ENCODE results near the gene ERVW-1. TPM values are rescaled to one million over a fixed set of nuclear protein-coding genes. Genes with fewer than 3 reads are reported as not detected.

The ERVW-1 gene
- total RNA-seq, 1 donor from 2014 or later: not detected

DNA sequence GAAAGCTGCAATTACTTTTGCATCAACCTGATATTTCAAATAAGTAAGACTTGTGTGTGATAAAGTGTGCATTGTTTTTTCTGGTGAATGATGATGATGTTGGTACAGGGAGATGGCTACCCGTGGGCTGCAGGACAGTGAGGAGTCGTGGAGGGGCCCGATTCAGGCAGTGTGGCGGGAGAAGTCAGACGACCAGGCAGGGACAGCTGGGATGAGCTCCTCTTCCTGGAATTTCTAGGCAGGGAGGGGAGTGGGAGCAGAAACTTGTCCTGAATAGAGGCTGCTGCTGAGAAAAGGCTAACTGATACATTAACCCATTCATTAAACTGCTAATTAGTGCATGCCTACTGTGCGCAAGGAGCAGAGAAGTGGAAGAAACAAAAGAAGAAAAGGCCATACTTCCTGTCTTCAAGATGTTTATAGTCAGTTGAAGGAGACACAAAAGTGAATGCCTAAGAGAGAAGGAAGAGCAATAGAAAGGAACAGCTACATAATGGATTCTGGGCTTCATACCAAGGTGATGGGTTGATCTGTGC lies 39.7 kb downstream of the ERVW-1 start:
- Mint-ChIP-seq H3K4me3 (ENCODE audit: unreplicated experiment) (no peak overlapping the region), H3K36me3 (ENCODE audit: unreplicated experiment) (no peaks in the 10 kb centered on the region), H3K4me1 (ENCODE audit: unreplicated experiment) (no peaks in the 10 kb centered on the region), H3K27me3 (ENCODE audit: unreplicated experiment) (peaks cover 44% of the 10 kb centered on the region), H3K27ac (ENCODE audit: unreplicated experiment) (no peak overlapping the region), H3K9me3 (ENCODE audit: unreplicated experiment) (no peaks in the 10 kb centered on the region)
- TF ChIP-seq, protein P1, sequence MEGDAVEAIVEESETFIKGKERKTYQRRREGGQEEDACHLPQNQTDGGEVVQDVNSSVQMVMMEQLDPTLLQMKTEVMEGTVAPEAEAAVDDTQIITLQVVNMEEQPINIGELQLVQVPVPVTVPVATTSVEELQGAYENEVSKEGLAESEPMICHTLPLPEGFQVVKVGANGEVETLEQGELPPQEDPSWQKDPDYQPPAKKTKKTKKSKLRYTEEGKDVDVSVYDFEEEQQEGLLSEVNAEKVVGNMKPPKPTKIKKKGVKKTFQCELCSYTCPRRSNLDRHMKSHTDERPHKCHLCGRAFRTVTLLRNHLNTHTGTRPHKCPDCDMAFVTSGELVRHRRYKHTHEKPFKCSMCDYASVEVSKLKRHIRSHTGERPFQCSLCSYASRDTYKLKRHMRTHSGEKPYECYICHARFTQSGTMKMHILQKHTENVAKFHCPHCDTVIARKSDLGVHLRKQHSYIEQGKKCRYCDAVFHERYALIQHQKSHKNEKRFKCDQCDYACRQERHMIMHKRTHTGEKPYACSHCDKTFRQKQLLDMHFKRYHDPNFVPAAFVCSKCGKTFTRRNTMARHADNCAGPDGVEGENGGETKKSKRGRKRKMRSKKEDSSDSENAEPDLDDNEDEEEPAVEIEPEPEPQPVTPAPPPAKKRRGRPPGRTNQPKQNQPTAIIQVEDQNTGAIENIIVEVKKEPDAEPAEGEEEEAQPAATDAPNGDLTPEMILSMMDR (IDR thresholded peaks at IDR 0.05): no peak
- DNase-seq (ENCODE audit: extremely low spot score, unreplicated experiment): no peak

DNA sequence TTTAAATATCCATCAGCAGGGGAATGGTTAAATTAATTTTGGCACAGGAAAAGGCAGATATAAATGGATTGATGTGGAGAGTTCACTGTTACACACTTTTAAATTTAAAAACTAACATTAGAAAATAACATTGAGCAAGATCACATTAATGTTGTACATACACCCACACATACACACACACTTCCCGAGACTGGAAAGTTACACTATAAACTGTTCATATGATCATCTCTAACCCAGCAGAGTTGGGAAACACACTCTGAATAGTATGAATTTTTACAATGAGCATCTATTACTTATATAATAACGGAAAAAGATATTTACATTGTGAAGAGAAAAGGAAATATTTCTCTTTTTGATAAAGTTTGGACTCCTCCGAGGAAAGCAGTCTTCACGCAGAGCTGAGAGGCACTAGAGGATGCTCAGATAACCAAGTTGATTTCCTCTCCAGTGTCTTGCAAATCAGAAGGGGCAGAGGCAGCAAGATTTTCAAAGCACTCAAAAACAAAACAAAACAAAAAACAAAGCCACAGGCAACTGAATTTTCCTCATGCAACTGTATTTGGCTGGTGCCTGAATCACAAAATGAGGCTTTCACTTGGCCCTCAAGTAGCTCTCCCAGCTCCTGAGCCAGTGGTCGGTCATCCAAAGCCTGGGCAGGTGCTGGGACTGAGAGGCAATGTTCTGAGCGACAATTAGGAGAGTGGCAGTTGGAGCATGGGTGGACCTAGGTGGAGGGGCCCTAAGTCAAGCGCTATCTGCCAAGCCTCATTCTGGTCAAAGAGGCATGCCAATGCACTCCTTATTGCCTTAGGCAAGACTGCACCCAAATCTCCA lies 40.9 kb downstream of the ERVW-1 start:
- Mint-ChIP-seq H3K4me3 (ENCODE audit: unreplicated experiment) (no peak overlapping the region), H3K9me3 (ENCODE audit: unreplicated experiment) (no peaks in the 10 kb centered on the region), H3K36me3 (ENCODE audit: unreplicated experiment) (no peaks in the 10 kb centered on the region), H3K27me3 (ENCODE audit: unreplicated experiment) (peaks cover 37% of the 10 kb centered on the region), H3K4me1 (ENCODE audit: unreplicated experiment) (no peaks in the 10 kb centered on the region), H3K27ac (ENCODE audit: unreplicated experiment) (no peak overlapping the region)
- TF ChIP-seq, protein P1 (IDR thresholded peaks at IDR 0.05): no peak
- no peak for DNase-seq (ENCODE audit: extremely low spot score, unreplicated experiment)

DNA sequence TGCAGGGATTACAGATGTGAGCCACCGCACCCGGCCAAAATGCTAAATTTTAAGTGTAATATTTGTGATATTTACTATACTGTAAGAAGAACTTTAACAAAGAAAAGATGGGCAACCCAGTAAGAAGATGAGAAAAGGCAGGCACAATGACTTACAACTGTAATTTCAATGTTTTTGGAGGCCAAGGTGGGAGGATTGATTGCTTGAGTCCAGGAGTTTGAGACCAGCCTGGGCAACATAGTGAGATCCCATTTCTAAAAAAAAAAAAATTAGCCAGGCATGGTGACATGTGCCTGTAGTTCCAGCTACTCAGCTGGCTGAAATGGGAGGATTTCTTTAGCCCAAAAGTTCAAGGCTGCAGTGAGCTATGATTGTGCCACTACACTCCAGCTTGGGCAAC lies 42.2 kb downstream of the ERVW-1 start:
- H3K36me3 Mint-ChIP-seq (ENCODE audit: unreplicated experiment): no peaks in the 10 kb centered on the region
- H3K4me3 Mint-ChIP-seq (ENCODE audit: unreplicated experiment): no peak overlapping the region
- H3K9me3 Mint-ChIP-seq (ENCODE audit: unreplicated experiment): no peaks in the 10 kb centered on the region
- TF ChIP-seq, protein P1 (IDR thresholded peaks at IDR 0.05): no peak
- no peak for DNase-seq (ENCODE audit: extremely low spot score, unreplicated experiment)
- peaks cover 36% of the 10 kb centered on the region for H3K27me3 Mint-ChIP-seq (ENCODE audit: unreplicated experiment)
- no peaks in the 10 kb centered on the region for H3K4me1 Mint-ChIP-seq (ENCODE audit: unreplicated experiment)
- H3K27ac Mint-ChIP-seq (ENCODE audit: unreplicated experiment): no peak overlapping the region

DNA sequence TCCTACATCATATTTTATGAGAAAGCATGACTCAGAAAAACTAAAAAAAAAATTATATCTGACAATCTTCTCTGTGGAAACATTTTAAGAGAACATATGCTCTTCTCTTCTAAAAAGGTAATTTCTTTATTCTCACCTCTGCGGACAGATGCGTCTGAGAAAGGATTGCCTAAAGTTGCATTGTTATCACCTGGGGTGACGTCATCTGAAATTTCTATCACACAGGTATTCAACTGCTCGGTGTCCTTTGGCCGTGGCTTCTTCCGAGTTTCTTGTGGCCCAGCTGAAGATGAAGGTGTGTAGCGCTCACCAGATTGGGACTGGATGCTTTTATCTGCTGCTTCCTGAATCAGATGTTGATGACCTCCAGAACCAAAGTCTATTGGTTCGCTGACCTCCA lies 44.7 kb downstream of the ERVW-1 start:
- Mint-ChIP-seq H3K9me3 (ENCODE audit: unreplicated experiment) (no peaks in the 10 kb centered on the region), H3K4me3 (ENCODE audit: unreplicated experiment) (no peak overlapping the region), H3K4me1 (ENCODE audit: unreplicated experiment) (no peaks in the 10 kb centered on the region), H3K27ac (ENCODE audit: unreplicated experiment) (no peak overlapping the region), H3K36me3 (ENCODE audit: unreplicated experiment) (no peaks in the 10 kb centered on the region), H3K27me3 (ENCODE audit: unreplicated experiment) (peaks cover 28% of the 10 kb centered on the region)
- no peak for DNase-seq (ENCODE audit: extremely low spot score, unreplicated experiment)
- TF ChIP-seq, protein P1 (IDR thresholded peaks at IDR 0.05): no peak

DNA sequence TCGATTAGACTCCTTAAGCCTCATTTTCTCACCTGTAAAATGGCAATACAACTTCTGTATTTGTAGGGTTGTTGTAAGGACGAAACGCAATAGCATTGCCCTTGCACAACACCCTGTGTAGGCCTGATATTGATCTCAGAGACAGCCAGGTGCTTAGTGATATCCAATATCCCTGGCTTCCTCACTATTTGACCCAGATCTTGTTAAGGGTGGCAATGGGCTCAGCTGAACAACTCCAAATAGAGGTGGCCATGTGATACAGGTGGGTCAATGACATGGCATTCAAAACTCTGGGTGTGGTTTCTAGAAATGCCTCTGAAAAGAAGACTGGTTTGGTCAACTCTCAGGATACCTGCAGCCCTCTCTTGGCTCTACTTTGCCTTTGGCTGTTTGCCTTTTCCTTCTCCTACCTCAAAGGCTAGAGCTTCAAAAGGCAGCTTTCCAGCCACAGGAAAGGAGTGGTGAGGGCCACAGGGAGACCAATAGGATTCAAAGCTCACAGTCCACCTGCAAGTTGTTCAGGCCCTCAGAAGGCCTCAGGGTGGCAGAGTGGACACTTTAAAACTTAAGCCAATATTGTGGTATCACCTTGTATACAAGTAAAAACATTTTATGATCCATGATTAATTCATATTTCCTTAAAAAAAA lies 45.3 kb downstream of the ERVW-1 start:
- H3K27ac Mint-ChIP-seq (ENCODE audit: unreplicated experiment): no peak overlapping the region
- no peak for DNase-seq (ENCODE audit: extremely low spot score, unreplicated experiment)
- TF ChIP-seq, protein P1 (IDR thresholded peaks at IDR 0.05): no peak
- H3K36me3 Mint-ChIP-seq (ENCODE audit: unreplicated experiment): no peaks in the 10 kb centered on the region
- H3K4me1 Mint-ChIP-seq (ENCODE audit: unreplicated experiment): no peaks in the 10 kb centered on the region
- no peak overlapping the region for H3K4me3 Mint-ChIP-seq (ENCODE audit: unreplicated experiment)
- peaks cover 30% of the 10 kb centered on the region for H3K27me3 Mint-ChIP-seq (ENCODE audit: unreplicated experiment)
- H3K9me3 Mint-ChIP-seq (ENCODE audit: unreplicated experiment): no peaks in the 10 kb centered on the region
